ENCODE measurements around the gene GFER.

DNA sequence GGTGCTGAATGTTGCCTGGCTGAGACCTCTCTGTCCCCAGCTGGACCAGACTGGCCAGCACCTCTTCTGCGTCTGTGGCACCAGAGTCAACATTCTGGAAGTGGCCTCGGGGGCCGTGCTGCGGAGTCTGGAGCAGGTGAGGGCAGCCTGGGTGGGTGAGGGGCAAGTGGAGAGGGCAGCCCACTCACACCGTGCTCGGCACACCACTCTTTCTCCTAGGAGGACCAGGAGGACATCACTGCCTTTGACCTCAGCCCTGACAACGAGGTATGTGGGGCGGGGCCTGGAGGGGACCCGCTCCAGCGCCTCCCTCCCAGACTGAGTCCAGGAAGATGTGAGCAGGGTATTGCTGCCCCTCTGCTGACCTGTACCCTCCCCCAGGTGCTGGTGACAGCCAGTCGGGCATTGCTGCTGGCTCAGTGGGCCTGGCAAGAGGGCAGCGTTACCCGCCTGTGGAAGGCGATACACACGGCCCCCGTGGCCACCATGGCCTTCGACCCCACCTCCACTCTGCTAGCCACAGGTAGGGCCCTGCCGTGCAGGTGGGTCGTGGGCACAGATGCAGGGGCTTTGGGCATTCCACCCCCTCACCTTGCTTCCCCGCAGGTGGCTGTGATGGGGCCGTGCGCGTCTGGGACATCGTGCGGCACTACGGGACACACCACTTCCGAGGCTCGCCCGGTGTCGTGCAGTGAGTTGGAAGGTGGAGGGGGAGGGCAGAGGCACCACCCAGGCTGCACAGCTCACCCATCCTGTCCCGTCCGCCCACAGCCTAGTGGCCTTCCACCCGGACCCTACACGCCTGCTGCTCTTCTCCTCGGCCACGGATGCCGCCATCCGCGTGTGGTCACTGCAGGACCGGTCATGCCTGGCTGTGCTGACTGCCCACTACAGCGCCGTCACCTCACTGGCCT, 9.6 kb upstream of the GFER start:
- TF ChIP-seq, protein P1, sequence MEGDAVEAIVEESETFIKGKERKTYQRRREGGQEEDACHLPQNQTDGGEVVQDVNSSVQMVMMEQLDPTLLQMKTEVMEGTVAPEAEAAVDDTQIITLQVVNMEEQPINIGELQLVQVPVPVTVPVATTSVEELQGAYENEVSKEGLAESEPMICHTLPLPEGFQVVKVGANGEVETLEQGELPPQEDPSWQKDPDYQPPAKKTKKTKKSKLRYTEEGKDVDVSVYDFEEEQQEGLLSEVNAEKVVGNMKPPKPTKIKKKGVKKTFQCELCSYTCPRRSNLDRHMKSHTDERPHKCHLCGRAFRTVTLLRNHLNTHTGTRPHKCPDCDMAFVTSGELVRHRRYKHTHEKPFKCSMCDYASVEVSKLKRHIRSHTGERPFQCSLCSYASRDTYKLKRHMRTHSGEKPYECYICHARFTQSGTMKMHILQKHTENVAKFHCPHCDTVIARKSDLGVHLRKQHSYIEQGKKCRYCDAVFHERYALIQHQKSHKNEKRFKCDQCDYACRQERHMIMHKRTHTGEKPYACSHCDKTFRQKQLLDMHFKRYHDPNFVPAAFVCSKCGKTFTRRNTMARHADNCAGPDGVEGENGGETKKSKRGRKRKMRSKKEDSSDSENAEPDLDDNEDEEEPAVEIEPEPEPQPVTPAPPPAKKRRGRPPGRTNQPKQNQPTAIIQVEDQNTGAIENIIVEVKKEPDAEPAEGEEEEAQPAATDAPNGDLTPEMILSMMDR (tag by site-specific recombination; IDR thresholded peaks at IDR 0.05), result no peak
- TF ChIP-seq ZNF292 (tag by site-specific recombination; IDR thresholded peaks at IDR 0.05; ENCODE audit: borderline replicate concordance, low read depth) (no peak), ZBTB49 (tag by site-specific recombination; IDR thresholded peaks at IDR 0.05; ENCODE audit: low read depth) (no peak), ZNF639 (tag by site-specific recombination; IDR thresholded peaks at IDR 0.05) (no peak), ZNF2 (tag by site-specific recombination; IDR thresholded peaks at IDR 0.05) (no peak), ZNF174 (tag by site-specific recombination; IDR thresholded peaks at IDR 0.05) (no peak), ZNF366 (tag by site-specific recombination; conservative IDR thresholded peaks at IDR 0.05) (no peak)
- TF ChIP-seq, protein P2, sequence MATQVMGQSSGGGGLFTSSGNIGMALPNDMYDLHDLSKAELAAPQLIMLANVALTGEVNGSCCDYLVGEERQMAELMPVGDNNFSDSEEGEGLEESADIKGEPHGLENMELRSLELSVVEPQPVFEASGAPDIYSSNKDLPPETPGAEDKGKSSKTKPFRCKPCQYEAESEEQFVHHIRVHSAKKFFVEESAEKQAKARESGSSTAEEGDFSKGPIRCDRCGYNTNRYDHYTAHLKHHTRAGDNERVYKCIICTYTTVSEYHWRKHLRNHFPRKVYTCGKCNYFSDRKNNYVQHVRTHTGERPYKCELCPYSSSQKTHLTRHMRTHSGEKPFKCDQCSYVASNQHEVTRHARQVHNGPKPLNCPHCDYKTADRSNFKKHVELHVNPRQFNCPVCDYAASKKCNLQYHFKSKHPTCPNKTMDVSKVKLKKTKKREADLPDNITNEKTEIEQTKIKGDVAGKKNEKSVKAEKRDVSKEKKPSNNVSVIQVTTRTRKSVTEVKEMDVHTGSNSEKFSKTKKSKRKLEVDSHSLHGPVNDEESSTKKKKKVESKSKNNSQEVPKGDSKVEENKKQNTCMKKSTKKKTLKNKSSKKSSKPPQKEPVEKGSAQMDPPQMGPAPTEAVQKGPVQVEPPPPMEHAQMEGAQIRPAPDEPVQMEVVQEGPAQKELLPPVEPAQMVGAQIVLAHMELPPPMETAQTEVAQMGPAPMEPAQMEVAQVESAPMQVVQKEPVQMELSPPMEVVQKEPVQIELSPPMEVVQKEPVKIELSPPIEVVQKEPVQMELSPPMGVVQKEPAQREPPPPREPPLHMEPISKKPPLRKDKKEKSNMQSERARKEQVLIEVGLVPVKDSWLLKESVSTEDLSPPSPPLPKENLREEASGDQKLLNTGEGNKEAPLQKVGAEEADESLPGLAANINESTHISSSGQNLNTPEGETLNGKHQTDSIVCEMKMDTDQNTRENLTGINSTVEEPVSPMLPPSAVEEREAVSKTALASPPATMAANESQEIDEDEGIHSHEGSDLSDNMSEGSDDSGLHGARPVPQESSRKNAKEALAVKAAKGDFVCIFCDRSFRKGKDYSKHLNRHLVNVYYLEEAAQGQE (tag by site-specific recombination; IDR thresholded peaks at IDR 0.05), result no peak
